GM12878 (cell line): ENCODE data around the gene SEPTIN10.

Experiments
- HCFC1 ChIP-seq: fragments of 150-350 bp; IDR thresholded peaks from 2 replicates; pipeline ENCODE4 v1.6.1; 2014; ENCODE audit warnings: low read length
- POLR2A ChIP-seq: IDR thresholded peaks from 2 replicates; pipeline ENCODE4 v1.6.1; 2011; ENCODE audit warnings: low read depth, mild to moderate bottlenecking, low read length
- TF ChIP-seq, protein P1 (sequence below), 3 experiments: IDR thresholded peaks in 2 of 3; conservative IDR thresholded peaks in 1 of 3; 2 replicates each; pipeline ENCODE4 v1.5.1; 2011; ENCODE audit warnings: low read depth in 3 of 3, low read length in 3 of 3, mild to moderate bottlenecking in 3 of 3, control low read depth in 2 of 3, moderate library complexity in 2 of 3, inconsistent platforms in 1 of 3, mixed read lengths in 1 of 3; ENCODE audit not compliant: control insufficient read depth in 2 of 3, insufficient read depth in 1 of 3; ENCODE audit errors: extremely low read depth in 1 of 3

- TF ChIP-seq POLR2A (no peak), HCFC1 (no peak)
- TF ChIP-seq, protein P1, sequence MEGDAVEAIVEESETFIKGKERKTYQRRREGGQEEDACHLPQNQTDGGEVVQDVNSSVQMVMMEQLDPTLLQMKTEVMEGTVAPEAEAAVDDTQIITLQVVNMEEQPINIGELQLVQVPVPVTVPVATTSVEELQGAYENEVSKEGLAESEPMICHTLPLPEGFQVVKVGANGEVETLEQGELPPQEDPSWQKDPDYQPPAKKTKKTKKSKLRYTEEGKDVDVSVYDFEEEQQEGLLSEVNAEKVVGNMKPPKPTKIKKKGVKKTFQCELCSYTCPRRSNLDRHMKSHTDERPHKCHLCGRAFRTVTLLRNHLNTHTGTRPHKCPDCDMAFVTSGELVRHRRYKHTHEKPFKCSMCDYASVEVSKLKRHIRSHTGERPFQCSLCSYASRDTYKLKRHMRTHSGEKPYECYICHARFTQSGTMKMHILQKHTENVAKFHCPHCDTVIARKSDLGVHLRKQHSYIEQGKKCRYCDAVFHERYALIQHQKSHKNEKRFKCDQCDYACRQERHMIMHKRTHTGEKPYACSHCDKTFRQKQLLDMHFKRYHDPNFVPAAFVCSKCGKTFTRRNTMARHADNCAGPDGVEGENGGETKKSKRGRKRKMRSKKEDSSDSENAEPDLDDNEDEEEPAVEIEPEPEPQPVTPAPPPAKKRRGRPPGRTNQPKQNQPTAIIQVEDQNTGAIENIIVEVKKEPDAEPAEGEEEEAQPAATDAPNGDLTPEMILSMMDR (IDR thresholded peaks at IDR 0.05 in 2 of 3, conservative IDR thresholded peaks at IDR 0.05 in 1 of 3; ENCODE audit: control insufficient read depth in 2 of 3, extremely low read depth in 1 of 3, insufficient read depth in 1 of 3, low read depth in 3 of 3, low read length in 3 of 3), result no peak
Measured at GRCh38 chr2:109547280-109547679, 66.5 kb downstream of the SEPTIN10 start.
